MCF 10A (cell line): ENCODE data around the gene SRRD. TPM values are rescaled to one million over a fixed set of nuclear protein-coding genes. Genes with fewer than 3 reads are reported as not detected.

ENCODE experiments used
- BruUV-seq: library from RNA; stranded (reverse); fragments of 400-500 nt; replicated peaks from 2 replicates; lab custom pipeline; 2021; lab: Mats Ljungman, UMichigan
- CTCF ChIA-PET: fragments of 300-600 bp; sonication (Branson Sonifier 250); formaldehyde crosslinking; extraction: SDS; loops from one replicate; lab custom pipeline; 2021; ENCODE audit warnings: antibody characterized with exemption, inconsistent platforms; lab: Yijun Ruan, JAX
- POLR2A ChIA-PET: fragments of 300-600, 350-650 bp; sonication (Branson Sonifier 250); formaldehyde crosslinking; extraction: SDS; loops from one replicate; lab custom pipeline; 2020; ENCODE audit warnings: antibody characterized with exemption, inconsistent platforms; lab: Yijun Ruan, JAX
- DNase-seq: peaks from one replicate; pipeline ENCODE4 v3.0.0-alpha.2; 2018; ENCODE audit not compliant: unreplicated experiment
- H3K27ac Mint-ChIP-seq: one replicate; pipeline ENCODE4 v1.8.0; 2022; ENCODE audit warnings: mild to moderate bottlenecking, low read depth, mixed read lengths; ENCODE audit not compliant: unreplicated experiment
- H3K27me3 Mint-ChIP-seq: one replicate; pipeline ENCODE4 v1.8.0; 2022; ENCODE audit warnings: mixed read lengths; ENCODE audit not compliant: insufficient read depth, unreplicated experiment
- H3K36me3 Mint-ChIP-seq: one replicate; pipeline ENCODE4 v1.8.0; 2022; ENCODE audit warnings: mild to moderate bottlenecking, moderate library complexity, mixed read lengths; ENCODE audit not compliant: insufficient read depth, unreplicated experiment
- H3K4me1 Mint-ChIP-seq: one replicate; pipeline ENCODE4 v1.8.0; 2022; ENCODE audit warnings: mixed read lengths; ENCODE audit not compliant: insufficient read depth, unreplicated experiment
- H3K4me3 Mint-ChIP-seq: one replicate; pipeline ENCODE4 v1.8.0; 2022; ENCODE audit warnings: mild to moderate bottlenecking, moderate library complexity, mixed read lengths; ENCODE audit not compliant: unreplicated experiment
- H3K9me3 Mint-ChIP-seq: one replicate; pipeline ENCODE4 v1.8.0; 2022; ENCODE audit warnings: mixed read lengths; ENCODE audit not compliant: unreplicated experiment
- intact Hi-C: fragments of 100-400 bp; cut with micrococcal nuclease; formaldehyde crosslinking; loops from 2 replicates; pipeline ENCODE4 v1.14.1; 2022
- total RNA-seq: library from RNA; stranded (reverse); gene quantifications from 2 replicates; pipeline ENCODE4 v1.2.3, GENCODE V29; 2022
- TF ChIP-seq, protein P1 (sequence below): fragments of 200-600 bp; IDR thresholded peaks from one replicate; pipeline ENCODE4 v1.8.0; 2022; ENCODE audit warnings: antibody characterized with exemption, mild to moderate bottlenecking; ENCODE audit not compliant: unreplicated experiment

SRRD gene
- total RNA-seq, 1 experiment from 2014 or later: 27.9 TPM

DNA sequence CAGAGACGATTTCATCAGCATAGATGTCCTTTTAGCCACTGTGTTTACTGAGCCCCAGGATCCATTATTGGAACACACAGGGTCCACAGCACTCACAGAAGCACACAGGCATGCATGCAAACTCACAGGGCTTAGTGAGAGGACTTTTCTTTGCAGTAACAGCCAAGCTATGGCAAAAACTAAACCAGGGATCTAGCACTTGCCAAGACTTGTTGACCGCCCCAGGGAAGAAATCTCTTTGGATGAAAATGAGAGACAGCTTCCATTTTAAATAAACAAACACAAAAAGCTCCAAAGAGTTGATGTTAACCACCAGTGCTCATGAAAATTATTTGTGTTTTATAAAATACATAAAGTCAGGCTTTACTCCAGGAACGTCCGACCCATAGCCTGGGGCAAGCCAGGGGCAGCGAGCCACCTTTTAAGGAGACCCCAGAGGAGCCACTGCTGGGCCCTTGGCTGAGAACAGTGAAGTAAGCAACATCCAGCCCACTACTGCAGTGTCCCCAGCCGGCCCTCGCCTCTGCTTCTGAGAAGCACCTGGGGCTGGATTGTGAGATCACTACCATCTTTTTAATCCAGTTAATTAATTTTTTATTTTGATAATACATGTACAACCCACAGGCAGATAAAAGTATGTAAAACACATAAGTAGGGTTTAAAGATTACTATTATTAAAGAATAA lies 50.6 kb downstream of the SRRD start:
- H3K9me3 Mint-ChIP-seq: no peaks in the 10 kb centered on the region
- H3K27me3 Mint-ChIP-seq: no peaks in the 10 kb centered on the region
- peaks cover 9% of the 10 kb centered on the region for H3K36me3 Mint-ChIP-seq
- ChIA-PET POLR2A (interaction anchor here (0.8 kb wide), 1 partner anchor 51 kb away, joined by 3 read pairs; the partner anchor contains the start of genes HPS4 and SRRD), CTCF (interaction anchor here (0.6 to 0.8 kb wide), 2 partner anchors 170 to 750 kb away, joined by 4 to 5 read pairs; no protein-coding TSS in a partner anchor)
- peak; percentile 38 for DNase-seq
- BruUV-seq: no TSS peak
- peaks cover 15% of the 10 kb centered on the region for H3K4me1 Mint-ChIP-seq
- H3K4me3 Mint-ChIP-seq: no peak overlapping the region
- TF ChIP-seq, protein P1, sequence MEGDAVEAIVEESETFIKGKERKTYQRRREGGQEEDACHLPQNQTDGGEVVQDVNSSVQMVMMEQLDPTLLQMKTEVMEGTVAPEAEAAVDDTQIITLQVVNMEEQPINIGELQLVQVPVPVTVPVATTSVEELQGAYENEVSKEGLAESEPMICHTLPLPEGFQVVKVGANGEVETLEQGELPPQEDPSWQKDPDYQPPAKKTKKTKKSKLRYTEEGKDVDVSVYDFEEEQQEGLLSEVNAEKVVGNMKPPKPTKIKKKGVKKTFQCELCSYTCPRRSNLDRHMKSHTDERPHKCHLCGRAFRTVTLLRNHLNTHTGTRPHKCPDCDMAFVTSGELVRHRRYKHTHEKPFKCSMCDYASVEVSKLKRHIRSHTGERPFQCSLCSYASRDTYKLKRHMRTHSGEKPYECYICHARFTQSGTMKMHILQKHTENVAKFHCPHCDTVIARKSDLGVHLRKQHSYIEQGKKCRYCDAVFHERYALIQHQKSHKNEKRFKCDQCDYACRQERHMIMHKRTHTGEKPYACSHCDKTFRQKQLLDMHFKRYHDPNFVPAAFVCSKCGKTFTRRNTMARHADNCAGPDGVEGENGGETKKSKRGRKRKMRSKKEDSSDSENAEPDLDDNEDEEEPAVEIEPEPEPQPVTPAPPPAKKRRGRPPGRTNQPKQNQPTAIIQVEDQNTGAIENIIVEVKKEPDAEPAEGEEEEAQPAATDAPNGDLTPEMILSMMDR: no peak
- intact Hi-C loops: no loop called here
- no peak overlapping the region for H3K27ac Mint-ChIP-seq

DNA sequence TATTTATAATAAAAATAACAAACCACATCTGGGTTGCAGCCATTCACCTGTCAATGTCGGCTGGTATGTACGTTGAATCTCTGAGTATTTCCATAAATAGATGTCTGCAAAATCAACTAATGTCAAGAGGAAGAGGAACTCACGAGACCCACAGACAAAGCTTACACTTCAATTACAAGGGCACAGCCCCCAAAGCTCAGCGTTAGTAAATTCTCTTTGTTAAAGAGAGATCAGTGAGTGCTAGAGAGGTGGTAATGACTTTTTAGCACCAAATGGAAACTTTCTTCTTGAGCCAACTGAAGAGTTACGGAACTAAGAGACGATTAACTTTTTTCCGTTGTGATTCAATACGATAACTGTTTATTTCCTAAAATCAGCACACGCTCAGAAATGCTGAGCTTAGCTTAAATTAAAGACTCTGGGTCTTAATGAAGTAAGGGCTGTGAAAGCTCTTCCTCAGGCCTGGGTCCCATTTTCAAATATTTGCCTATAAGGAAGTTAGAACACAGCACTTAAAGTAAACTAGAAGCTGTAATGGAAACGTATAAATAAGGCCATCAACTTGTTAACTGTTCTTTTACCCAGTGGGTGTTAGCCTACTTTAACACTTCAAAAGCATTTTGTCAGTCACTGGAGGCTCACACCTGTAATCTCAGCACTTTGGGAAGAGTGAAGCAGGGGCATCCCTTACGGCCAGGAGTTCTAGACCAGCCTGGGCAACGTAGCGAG lies 51.4 kb downstream of the SRRD start:
- TF ChIP-seq, protein P1: no peak
- no peak overlapping the region for H3K4me3 Mint-ChIP-seq
- H3K36me3 Mint-ChIP-seq: peaks cover 9% of the 10 kb centered on the region
- BruUV-seq: no TSS peak
- intact Hi-C loops: no loop called here
- no peaks in the 10 kb centered on the region for H3K9me3 Mint-ChIP-seq
- no peaks in the 10 kb centered on the region for H3K27me3 Mint-ChIP-seq
- H3K4me1 Mint-ChIP-seq: peaks cover 7% of the 10 kb centered on the region
- no peak for DNase-seq
- CTCF ChIA-PET: no interaction called here
- POLR2A ChIA-PET: interaction anchor here (0.5 kb wide), 1 partner anchor 1144 kb away, joined by 3 read pairs; no protein-coding TSS in a partner anchor
- H3K27ac Mint-ChIP-seq: no peak overlapping the region

DNA sequence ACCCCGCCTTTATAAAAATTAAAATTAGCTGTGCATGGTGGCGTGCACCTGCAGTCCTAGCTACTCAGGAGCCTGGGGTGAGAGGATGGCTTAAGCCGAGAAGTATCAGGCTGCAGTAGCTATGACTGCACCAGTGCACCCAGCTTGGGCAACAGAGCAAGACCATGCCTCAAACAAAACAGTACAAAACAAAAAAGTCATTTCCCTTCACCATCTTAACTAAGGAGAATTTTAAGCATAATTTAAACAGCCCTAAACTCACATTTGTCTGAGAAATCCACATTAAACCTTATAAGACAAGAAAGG lies 51.9 kb downstream of the SRRD start:
- Mint-ChIP-seq H3K27ac (no peak overlapping the region), H3K36me3 (peaks cover 4% of the 10 kb centered on the region), H3K9me3 (no peaks in the 10 kb centered on the region), H3K27me3 (no peaks in the 10 kb centered on the region), H3K4me1 (peaks cover 5% of the 10 kb centered on the region), H3K4me3 (no peak overlapping the region)
- ChIA-PET POLR2A (interaction anchor here (0.7 kb wide), 1 partner anchor 1213 kb away, joined by 3 read pairs; no protein-coding TSS in a partner anchor), CTCF (interaction anchor here (1.0 kb wide), 1 partner anchor 29 kb away, joined by 3 read pairs; no protein-coding TSS in a partner anchor)
- DNase-seq: no peak
- intact Hi-C loops: no loop called here
- no TSS peak for BruUV-seq
- TF ChIP-seq, protein P1: no peak
